Activated CD4-positive, CD25-positive, alpha-beta regulatory T cell treated with anti-CD3 and anti-CD28 coated beads, Interleukin-2, amount 50 U/mL, for 72 hours (primary cell): Measurements from ENCODE around the gene WWTR1.

Source experiments
- DNase-seq: peaks from one replicate; pipeline ENCODE4 v3.0.0; 2021

WWTR1 gene

GRCh38 chr3:149654188-149654601 is 3.6 kb downstream of the WWTR1 start:
- no peak for DNase-seq

GRCh38 chr3:149653564-149653963 is 4.3 kb downstream of the WWTR1 start:
- DNase-seq = no peak

- DNase-seq = no peak
These were observed 4.7 kb downstream of the WWTR1 start for GRCh38 chr3:149653136-149653535.

GRCh38 chr3:149650828-149651227 is 7.0 kb downstream of the WWTR1 start:
- no peak for DNase-seq

GRCh38 chr3:149648525-149648924 is 9.3 kb downstream of the WWTR1 start:
- no peak for DNase-seq

GRCh38 chr3:149647812-149648211 is 10.0 kb downstream of the WWTR1 start:
- no peak for DNase-seq

- no peak for DNase-seq
These were observed 10.5 kb downstream of the WWTR1 start for GRCh38 chr3:149647285-149647684.

- DNase-seq = no peak
These were observed 11.6 kb downstream of the WWTR1 start for GRCh38 chr3:149646181-149646766.

GRCh38 chr3:149643963-149644362 is 13.9 kb downstream of the WWTR1 start:
- DNase-seq = no peak

GRCh38 chr3:149643482-149643798 is 14.4 kb downstream of the WWTR1 start:
- no peak for DNase-seq

GRCh38 chr3:149640976-149641728 is 16.7 kb downstream of the WWTR1 start:
- DNase-seq = no peak

GRCh38 chr3:149639093-149639486 is 18.7 kb downstream of the WWTR1 start:
- DNase-seq = no peak

GRCh38 chr3:149638228-149639092 is 19.4 kb downstream of the WWTR1 start:
- no peak for DNase-seq

GRCh38 chr3:149635396-149635795 is 22.4 kb downstream of the WWTR1 start:
- DNase-seq = no peak

- DNase-seq = no peak
These were observed 23.3 kb downstream of the WWTR1 start for GRCh38 chr3:149634573-149634972.

- DNase-seq = no peak
These were observed 23.8 kb downstream of the WWTR1 start for GRCh38 chr3:149634072-149634471.

- DNase-seq = no peak
These were observed 25.6 kb downstream of the WWTR1 start for GRCh38 chr3:149632225-149632624.

GRCh38 chr3:149630806-149631205 is 27.0 kb downstream of the WWTR1 start:
- no peak for DNase-seq

GRCh38 chr3:149628957-149629670 is 28.7 kb downstream of the WWTR1 start:
- DNase-seq = no peak

GRCh38 chr3:149626671-149627070 is 31.2 kb downstream of the WWTR1 start:
- DNase-seq = no peak

- no peak for DNase-seq
These were observed 32.0 kb downstream of the WWTR1 start for GRCh38 chr3:149625795-149626194.

GRCh38 chr3:149623824-149624223 is 34.0 kb downstream of the WWTR1 start:
- no peak for DNase-seq
